ENCODE measurements around the gene DNAJB5. TPM values are rescaled to one million over a fixed set of nuclear protein-coding genes. Genes with fewer than 3 reads are reported as not detected.

Gene DNAJB5
- total RNA-seq, 1 experiment from 2014 or later, result 2.7 TPM

DNA sequence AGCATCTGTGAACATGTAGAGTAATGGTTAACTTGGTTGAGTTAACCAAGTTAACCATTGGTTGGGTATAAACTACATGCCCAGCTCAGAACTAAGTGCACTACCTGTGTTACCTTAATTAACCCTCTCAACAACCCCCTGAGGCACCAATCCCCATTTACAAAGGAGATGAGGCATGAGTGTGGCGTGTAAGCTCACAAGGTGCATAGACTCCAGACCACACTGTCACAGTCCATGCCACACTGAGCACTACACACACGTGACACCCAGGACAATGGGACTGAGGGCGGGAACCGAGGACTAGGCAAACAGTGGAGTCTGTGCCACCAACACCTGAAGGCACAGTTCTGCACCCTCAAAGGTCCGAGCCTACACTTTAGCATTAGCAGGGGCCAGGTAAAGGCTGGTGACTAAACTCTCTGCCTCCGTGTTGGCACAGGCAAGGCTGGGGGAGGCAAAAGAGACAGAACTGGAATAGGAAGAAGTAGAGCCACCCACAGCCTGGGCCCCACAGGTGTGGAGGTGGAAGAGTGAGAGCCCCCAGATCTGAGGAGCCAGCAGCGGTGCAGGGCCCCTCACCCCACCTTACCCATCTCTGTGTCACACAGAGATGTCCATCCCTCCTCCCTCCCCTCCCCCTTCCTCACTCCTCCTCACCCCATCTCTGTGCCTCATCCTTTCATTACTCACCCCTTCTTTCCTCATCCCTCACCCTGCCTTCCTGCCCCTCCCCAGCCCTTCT, 2.2 kb upstream of the DNAJB5 start:
- no peaks in the 10 kb centered on the region for H3K9me2 ChIP-seq (replicated peaks; ENCODE audit: insufficient read depth, low read length)
- H3K4me2 ChIP-seq (ENCODE audit: low read depth, low read length, poor library complexity, severe bottlenecking), result no peak overlapping the region
- H3K27ac ChIP-seq (ENCODE audit: low read length), result no peak overlapping the region

GRCh38 chr9:34988218-34989002, 1.1 kb upstream of the DNAJB5 start:
- peaks cover 9% of the 10 kb centered on the region; the same call in 1 of the 2 replicates for H4K20me1 ChIP-seq (ENCODE audit: insufficient read depth, low read depth, low read length)
- H3K9me3 ChIP-seq (ENCODE audit: low read length), result no peaks in the 10 kb centered on the region
- no peaks in the 10 kb centered on the region for H3K36me3 ChIP-seq (ENCODE audit: insufficient read depth, low read length)
- no peaks in the 10 kb centered on the region for H3K79me2 ChIP-seq (ENCODE audit: low read length)
- peak; percentile 57 for DNase-seq
- no peaks in the 10 kb centered on the region for H3K9me2 ChIP-seq (replicated peaks; ENCODE audit: insufficient read depth, low read length)
- peak overlapping the region; percentile 87 for H3K4me2 ChIP-seq (ENCODE audit: low read depth, low read length, poor library complexity, severe bottlenecking)
- peak overlapping the region; percentile 75 for H3K4me3 ChIP-seq (ENCODE audit: low read length)
- peak overlapping the region; percentile 92 for H2AFZ ChIP-seq (ENCODE audit: low read length)
- H3K9ac ChIP-seq (ENCODE audit: low read length), result peak overlapping the region; percentile 70
- H3K4me1 ChIP-seq (ENCODE audit: low read length), result peaks cover 41% of the 10 kb centered on the region
- H3K27me3 ChIP-seq (ENCODE audit: low read length), result no peaks in the 10 kb centered on the region
- no peak overlapping the region for H3K27ac ChIP-seq (ENCODE audit: low read length)

More for the DNA sequence above, 2.2 kb upstream of the DNAJB5 start:
- Histone ChIP-seq H3K36me3 (ENCODE audit: insufficient read depth, low read length) (no peaks in the 10 kb centered on the region), H3K79me2 (ENCODE audit: low read length) (no peaks in the 10 kb centered on the region), H3K9me3 (ENCODE audit: low read length) (no peaks in the 10 kb centered on the region), H3K4me1 (ENCODE audit: low read length) (peaks cover 49% of the 10 kb centered on the region), H2AFZ (ENCODE audit: low read length) (no peak overlapping the region), H3K27me3 (ENCODE audit: low read length) (no peaks in the 10 kb centered on the region), H3K9ac (ENCODE audit: low read length) (no peak overlapping the region), H3K4me3 (ENCODE audit: low read length) (no peak overlapping the region), H4K20me1 (ENCODE audit: insufficient read depth, low read depth, low read length) (peaks cover 9% of the 10 kb centered on the region; the same call in 1 of the 2 replicates)
- DNase-seq, result no peak

- peak; percentile 72 for DNase-seq
- Histone ChIP-seq H3K79me2 (ENCODE audit: low read length) (no peaks in the 10 kb centered on the region), H3K9me2 (replicated peaks; ENCODE audit: insufficient read depth, low read length) (no peaks in the 10 kb centered on the region), H3K9ac (ENCODE audit: low read length) (peak overlapping the region; percentile 83), H3K9me3 (ENCODE audit: low read length) (no peaks in the 10 kb centered on the region), H3K27ac (ENCODE audit: low read length) (no peak overlapping the region), H4K20me1 (ENCODE audit: insufficient read depth, low read depth, low read length) (peaks cover 9% of the 10 kb centered on the region; the same call in 1 of the 2 replicates), H3K4me3 (ENCODE audit: low read length) (peak overlapping the region; percentile 75), H3K4me1 (ENCODE audit: low read length) (peaks cover 38% of the 10 kb centered on the region), H3K36me3 (ENCODE audit: insufficient read depth, low read length) (no peaks in the 10 kb centered on the region), H2AFZ (ENCODE audit: low read length) (no peak overlapping the region), H3K27me3 (ENCODE audit: low read length) (no peaks in the 10 kb centered on the region), H3K4me2 (ENCODE audit: low read depth, low read length, poor library complexity, severe bottlenecking) (peak overlapping the region; percentile 87)
Measured at GRCh38 chr9:34989946-34990635, 546 bp downstream of the DNAJB5 start.

DNA sequence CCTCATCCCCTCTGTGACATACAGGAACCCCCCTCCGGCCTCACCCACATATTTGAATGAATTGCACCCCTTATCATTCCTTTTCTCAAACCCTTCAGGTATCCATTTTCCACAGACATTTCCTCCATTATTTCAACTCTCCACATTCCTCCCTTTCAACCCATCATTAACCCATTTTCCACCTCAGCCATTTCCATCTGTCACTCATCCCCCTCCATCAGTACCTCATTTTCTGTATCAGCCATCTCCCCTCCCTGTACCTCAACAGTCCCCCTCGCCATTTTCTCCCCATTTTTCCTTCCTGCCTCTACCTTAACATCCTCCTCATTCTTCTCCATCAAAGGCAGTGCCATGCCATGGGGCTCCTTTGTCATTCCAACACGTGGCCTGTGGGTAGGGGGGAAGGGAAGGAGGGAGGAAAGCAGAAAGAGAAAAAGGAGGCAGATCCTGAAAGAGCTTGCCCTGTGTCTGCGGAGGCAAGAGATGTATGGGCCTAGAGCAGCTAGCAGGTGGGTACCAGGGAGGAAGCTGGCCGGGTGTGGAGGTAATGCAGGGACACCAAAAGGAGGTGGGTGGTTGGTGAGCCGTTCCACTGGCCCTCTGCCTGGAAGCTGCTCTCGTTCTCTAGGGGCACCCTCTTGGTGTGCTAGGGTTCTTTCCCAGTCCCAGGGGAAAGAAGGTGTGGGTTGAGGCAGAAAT, 1.5 kb downstream of the DNAJB5 start:
- H2AFZ ChIP-seq (ENCODE audit: low read length), result no peak overlapping the region

DNA sequence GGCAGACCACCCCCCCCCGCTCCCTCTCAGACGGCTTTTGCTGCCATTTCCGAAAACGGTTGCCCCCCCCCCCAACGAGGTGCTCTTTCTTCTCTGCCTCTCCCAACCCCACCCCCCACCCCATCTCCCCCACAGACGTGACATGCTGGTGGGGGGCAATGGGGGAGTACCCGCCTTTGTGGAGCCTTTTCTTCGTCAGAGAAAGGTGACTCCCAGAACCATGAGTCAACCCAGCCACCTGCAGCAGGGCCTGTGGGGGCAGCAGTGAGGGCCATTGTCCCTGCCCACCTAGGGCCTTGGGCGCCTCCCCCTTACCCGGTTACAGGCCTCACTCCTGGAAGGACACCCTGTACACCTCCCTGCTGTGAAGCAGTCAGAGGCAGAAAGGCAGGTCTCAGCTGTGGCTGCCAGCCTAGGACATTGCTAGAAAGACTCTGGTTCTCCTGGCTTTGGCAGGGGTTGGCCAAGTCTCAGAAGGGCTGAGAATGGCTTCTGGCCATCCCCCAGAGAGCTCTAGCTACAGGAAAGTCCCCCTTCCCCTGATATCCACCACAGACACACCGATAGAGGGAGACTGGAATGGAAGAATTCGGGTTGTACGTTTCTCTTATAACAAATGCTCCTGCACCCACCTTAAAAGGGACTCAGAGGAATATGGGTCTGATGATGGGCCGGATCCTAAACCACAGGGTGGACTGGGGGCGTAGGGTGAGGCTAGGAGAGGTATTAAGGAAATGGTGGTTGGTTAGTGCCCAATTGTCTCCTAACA, 2.2 kb downstream of the DNAJB5 start:
- Histone ChIP-seq H3K27me3 (ENCODE audit: low read length) (no peaks in the 10 kb centered on the region), H3K27ac (ENCODE audit: low read length) (no peak overlapping the region), H2AFZ (ENCODE audit: low read length) (no peak overlapping the region), H4K20me1 (ENCODE audit: insufficient read depth, low read depth, low read length) (peaks cover 9% of the 10 kb centered on the region; the same call in 1 of the 2 replicates), H3K36me3 (ENCODE audit: insufficient read depth, low read length) (no peaks in the 10 kb centered on the region), H3K9me3 (ENCODE audit: low read length) (no peaks in the 10 kb centered on the region), H3K9ac (ENCODE audit: low read length) (no peak overlapping the region), H3K4me1 (ENCODE audit: low read length) (peaks cover 31% of the 10 kb centered on the region), H3K4me2 (ENCODE audit: low read depth, low read length, poor library complexity, severe bottlenecking) (no peak overlapping the region), H3K79me2 (ENCODE audit: low read length) (no peaks in the 10 kb centered on the region), H3K4me3 (ENCODE audit: low read length) (no peak overlapping the region), H3K9me2 (replicated peaks; ENCODE audit: insufficient read depth, low read length) (no peaks in the 10 kb centered on the region)
- peak; percentile 55 for DNase-seq

More for the DNA sequence above, 1.5 kb downstream of the DNAJB5 start:
- Histone ChIP-seq H3K9me2 (replicated peaks; ENCODE audit: insufficient read depth, low read length) (no peaks in the 10 kb centered on the region), H3K9me3 (ENCODE audit: low read length) (no peaks in the 10 kb centered on the region), H3K4me2 (ENCODE audit: low read depth, low read length, poor library complexity, severe bottlenecking) (peak overlapping the region; percentile 87), H3K4me1 (ENCODE audit: low read length) (peaks cover 38% of the 10 kb centered on the region), H4K20me1 (ENCODE audit: insufficient read depth, low read depth, low read length) (peaks cover 9% of the 10 kb centered on the region; the same call in 1 of the 2 replicates), H3K79me2 (ENCODE audit: low read length) (no peaks in the 10 kb centered on the region), H3K4me3 (ENCODE audit: low read length) (no peak overlapping the region), H3K36me3 (ENCODE audit: insufficient read depth, low read length) (no peaks in the 10 kb centered on the region), H3K27ac (ENCODE audit: low read length) (no peak overlapping the region), H3K27me3 (ENCODE audit: low read length) (no peaks in the 10 kb centered on the region), H3K9ac (ENCODE audit: low read length) (no peak overlapping the region)
- DNase-seq, result peak; percentile 52

- H3K9ac ChIP-seq (ENCODE audit: low read length), result no peak overlapping the region
- no peaks in the 10 kb centered on the region for H3K27me3 ChIP-seq (ENCODE audit: low read length)
- no peak overlapping the region for H3K27ac ChIP-seq (ENCODE audit: low read length)
- H3K9me2 ChIP-seq (replicated peaks; ENCODE audit: insufficient read depth, low read length), result no peaks in the 10 kb centered on the region
- DNase-seq, result no peak
- no peak overlapping the region for H3K4me3 ChIP-seq (ENCODE audit: low read length)
- H3K36me3 ChIP-seq (ENCODE audit: insufficient read depth, low read length), result no peaks in the 10 kb centered on the region
- H3K4me1 ChIP-seq (ENCODE audit: low read length), result peaks cover 25% of the 10 kb centered on the region
- H2AFZ ChIP-seq (ENCODE audit: low read length), result no peak overlapping the region
- no peaks in the 10 kb centered on the region for H3K9me3 ChIP-seq (ENCODE audit: low read length)
- H3K79me2 ChIP-seq (ENCODE audit: low read length), result no peaks in the 10 kb centered on the region
- peaks cover 9% of the 10 kb centered on the region; the same call in 1 of the 2 replicates for H4K20me1 ChIP-seq (ENCODE audit: insufficient read depth, low read depth, low read length)
- H3K4me2 ChIP-seq (ENCODE audit: low read depth, low read length, poor library complexity, severe bottlenecking), result no peak overlapping the region
Measured at GRCh38 chr9:34992376-34992951, 2.9 kb downstream of the DNAJB5 start.

Data from Karpas-422 (cell line).